ENCODE results near the gene CAMKMT. TPM values are rescaled to one million over a fixed set of nuclear protein-coding genes. Genes with fewer than 3 reads are reported as not detected.
"Not testable (repeated sequence)": the region's sequence is repeated elsewhere in the genome, so short reads cannot be mapped to it uniquely, and the experiment has no call there.

CAMKMT gene
- total RNA-seq, 3 donors from 2014 or later (not counting 1 experiment from before 2014, with no cell fraction given): 18.1 to 25.0 (median 20.6) TPM

DNA sequence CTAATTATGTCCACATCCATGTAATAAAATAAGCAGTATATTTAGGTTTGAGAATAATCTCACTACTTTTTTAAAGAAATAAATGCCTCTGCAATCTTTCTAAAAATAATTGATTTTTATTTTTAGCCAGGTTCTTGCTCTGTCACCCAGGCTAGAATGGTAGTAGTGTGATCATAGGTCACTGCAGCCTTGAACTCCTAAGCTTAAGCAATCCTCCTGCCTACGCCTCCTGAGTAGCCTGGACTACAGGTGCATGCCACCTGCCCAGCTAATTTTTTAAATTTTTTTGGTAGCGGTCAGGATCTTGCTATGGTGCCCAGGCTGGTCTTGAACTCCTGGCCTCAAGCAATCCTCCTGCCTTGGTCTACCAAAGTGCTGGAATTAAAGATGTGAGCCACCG lies 133.3 kb downstream of the CAMKMT start:
- Mint-ChIP-seq H3K9me3 (no peaks in the 10 kb centered on the region), H3K27me3 (ENCODE audit: low read depth in 2 of 2) (peaks cover 0 to 14% of the 10 kb centered on the region in 2 donors), H3K36me3 (no peaks in the 10 kb centered on the region), H3K4me1 (no peaks in the 10 kb centered on the region), H3K4me3 (no peak overlapping the region), H3K27ac (no peak overlapping the region)
- Histone ChIP-seq H3K27me3 (ENCODE audit: control insufficient read depth, insufficient read depth, low read length) (no peaks in the 10 kb centered on the region), H3K27ac (ENCODE audit: low read length) (no peak overlapping the region), H3K4me1 (ENCODE audit: control insufficient read depth, insufficient read depth, low read length) (no peaks in the 10 kb centered on the region), H3K36me3 (ENCODE audit: control insufficient read depth, insufficient read depth, low read length) (no peaks in the 10 kb centered on the region), H3K4me3 (ENCODE audit: low read length) (no peak overlapping the region), H3K9me3 (ENCODE audit: control insufficient read depth, insufficient read depth, low read length) (no peaks in the 10 kb centered on the region)
- DNase-seq (no peak), ATAC-seq (no peak)
- intact Hi-C loops (cut with micrococcal nuclease): no loop called here
- WGBS (ENCODE audit: insufficient coverage): 95% methylated on average over 3 of the region's 3 CpGs
- TF ChIP-seq, protein P1, sequence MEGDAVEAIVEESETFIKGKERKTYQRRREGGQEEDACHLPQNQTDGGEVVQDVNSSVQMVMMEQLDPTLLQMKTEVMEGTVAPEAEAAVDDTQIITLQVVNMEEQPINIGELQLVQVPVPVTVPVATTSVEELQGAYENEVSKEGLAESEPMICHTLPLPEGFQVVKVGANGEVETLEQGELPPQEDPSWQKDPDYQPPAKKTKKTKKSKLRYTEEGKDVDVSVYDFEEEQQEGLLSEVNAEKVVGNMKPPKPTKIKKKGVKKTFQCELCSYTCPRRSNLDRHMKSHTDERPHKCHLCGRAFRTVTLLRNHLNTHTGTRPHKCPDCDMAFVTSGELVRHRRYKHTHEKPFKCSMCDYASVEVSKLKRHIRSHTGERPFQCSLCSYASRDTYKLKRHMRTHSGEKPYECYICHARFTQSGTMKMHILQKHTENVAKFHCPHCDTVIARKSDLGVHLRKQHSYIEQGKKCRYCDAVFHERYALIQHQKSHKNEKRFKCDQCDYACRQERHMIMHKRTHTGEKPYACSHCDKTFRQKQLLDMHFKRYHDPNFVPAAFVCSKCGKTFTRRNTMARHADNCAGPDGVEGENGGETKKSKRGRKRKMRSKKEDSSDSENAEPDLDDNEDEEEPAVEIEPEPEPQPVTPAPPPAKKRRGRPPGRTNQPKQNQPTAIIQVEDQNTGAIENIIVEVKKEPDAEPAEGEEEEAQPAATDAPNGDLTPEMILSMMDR (IDR thresholded peaks at IDR 0.05): no peak

DNA sequence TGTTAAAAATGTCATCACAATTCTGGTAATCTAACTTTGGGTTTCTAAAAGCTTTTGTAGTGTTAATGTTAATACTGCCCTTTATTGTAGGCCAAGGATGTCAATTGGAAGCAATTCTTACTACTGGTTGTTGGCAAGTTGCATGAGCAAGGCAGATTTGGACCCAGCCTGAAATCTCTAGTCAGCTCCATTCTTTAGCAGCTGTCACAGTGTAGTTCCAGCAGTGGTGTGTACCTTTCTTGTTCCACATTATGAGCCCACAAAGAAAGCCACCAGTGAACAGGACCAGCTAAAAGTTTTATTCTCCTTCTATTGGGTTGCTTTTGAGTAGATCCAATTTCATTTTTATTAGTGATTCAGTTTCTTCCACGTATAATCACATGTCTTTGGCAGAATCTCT lies 133.8 kb downstream of the CAMKMT start:
- intact Hi-C loops (cut with micrococcal nuclease): no loop called here
- DNase-seq (no peak), ATAC-seq (no peak)
- Histone ChIP-seq H3K27me3 (ENCODE audit: control insufficient read depth, insufficient read depth, low read length) (no peaks in the 10 kb centered on the region), H3K9me3 (ENCODE audit: control insufficient read depth, insufficient read depth, low read length) (no peaks in the 10 kb centered on the region), H3K4me3 (ENCODE audit: low read length) (no peak overlapping the region), H3K36me3 (ENCODE audit: control insufficient read depth, insufficient read depth, low read length) (no peaks in the 10 kb centered on the region), H3K27ac (ENCODE audit: low read length) (no peak overlapping the region), H3K4me1 (ENCODE audit: control insufficient read depth, insufficient read depth, low read length) (no peaks in the 10 kb centered on the region)
- Mint-ChIP-seq H3K4me1 (no peaks in the 10 kb centered on the region), H3K36me3 (no peaks in the 10 kb centered on the region), H3K27ac (no peak overlapping the region), H3K4me3 (no peak overlapping the region), H3K9me3 (no peaks in the 10 kb centered on the region), H3K27me3 (ENCODE audit: low read depth in 2 of 2) (peaks cover 0 to 14% of the 10 kb centered on the region in 2 donors)
- no CpG with 5 or more reads among the region's 1 CpG for WGBS (ENCODE audit: insufficient coverage)
- TF ChIP-seq, protein P1 (IDR thresholded peaks at IDR 0.05): no peak

DNA sequence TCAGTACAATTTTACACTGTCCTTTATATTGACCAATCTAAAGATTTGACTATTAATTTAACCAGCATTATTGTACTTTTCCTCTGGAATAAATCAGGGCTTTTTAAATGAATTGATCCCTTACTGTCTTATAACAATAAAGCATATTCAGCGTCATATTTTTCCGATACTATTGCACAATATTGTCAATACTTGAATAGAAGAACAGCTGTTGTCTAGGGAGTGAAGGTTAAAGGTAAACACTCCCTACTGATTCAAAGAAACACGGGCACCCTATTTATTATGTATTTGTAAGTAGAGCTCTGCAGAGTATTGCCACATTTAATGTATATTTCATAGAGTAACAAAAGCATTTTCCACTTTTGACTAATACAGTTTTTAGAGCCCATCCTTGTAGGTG lies 134.4 kb downstream of the CAMKMT start:
- no CpG with 5 or more reads among the region's 3 CpGs for WGBS (ENCODE audit: insufficient coverage)
- intact Hi-C loops (cut with micrococcal nuclease): no loop called here
- Mint-ChIP-seq H3K27ac (no peak overlapping the region), H3K4me1 (no peaks in the 10 kb centered on the region), H3K9me3 (no peaks in the 10 kb centered on the region), H3K4me3 (no peak overlapping the region), H3K36me3 (no peaks in the 10 kb centered on the region), H3K27me3 (ENCODE audit: low read depth in 2 of 2) (peaks cover 0 to 14% of the 10 kb centered on the region in 2 donors)
- Histone ChIP-seq H3K36me3 (ENCODE audit: control insufficient read depth, insufficient read depth, low read length) (no peaks in the 10 kb centered on the region), H3K27ac (ENCODE audit: low read length) (no peak overlapping the region), H3K4me3 (ENCODE audit: low read length) (no peak overlapping the region), H3K27me3 (ENCODE audit: control insufficient read depth, insufficient read depth, low read length) (no peaks in the 10 kb centered on the region), H3K4me1 (ENCODE audit: control insufficient read depth, insufficient read depth, low read length) (no peaks in the 10 kb centered on the region), H3K9me3 (ENCODE audit: control insufficient read depth, insufficient read depth, low read length) (no peaks in the 10 kb centered on the region)
- DNase-seq: no peak
- ATAC-seq: no peak
- TF ChIP-seq, protein P1 (IDR thresholded peaks at IDR 0.05): no peak

DNA sequence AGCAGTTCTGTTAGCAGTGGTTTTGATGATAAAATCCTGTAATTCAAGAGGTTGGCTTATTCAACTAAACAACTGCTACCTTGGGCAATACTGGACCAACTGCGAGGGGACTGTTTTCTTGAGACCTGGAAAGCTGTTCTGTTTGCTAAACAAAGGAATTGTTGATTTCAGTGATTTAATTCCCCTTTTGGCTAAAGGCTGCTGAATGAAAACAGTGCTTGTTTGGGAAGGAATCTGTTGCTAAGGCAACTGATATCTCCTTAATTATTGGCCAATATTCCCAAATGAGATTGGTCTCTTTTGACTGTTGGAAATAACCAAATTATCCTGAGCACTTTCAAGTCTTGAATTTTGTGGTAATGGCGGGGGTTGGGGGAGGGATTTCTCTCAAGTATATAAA lies 136.8 kb downstream of the CAMKMT start:
- H3K27ac Mint-ChIP-seq: no peak overlapping the region
- no peak overlapping the region for H3K4me3 ChIP-seq (ENCODE audit: low read length)
- no peaks in the 10 kb centered on the region for H3K36me3 ChIP-seq (ENCODE audit: control insufficient read depth, insufficient read depth, low read length)
- no peaks in the 10 kb centered on the region for H3K9me3 ChIP-seq (ENCODE audit: control insufficient read depth, insufficient read depth, low read length)
- peaks cover 0 to 14% of the 10 kb centered on the region in 2 donors for H3K27me3 Mint-ChIP-seq (ENCODE audit: low read depth in 2 of 2)
- H3K27ac ChIP-seq (ENCODE audit: low read length): no peak overlapping the region
- whole genome bisulfite sequencing (ENCODE audit: insufficient coverage): 89% methylated on average over 1 of the region's 2 CpGs
- intact Hi-C loops (cut with micrococcal nuclease): no loop called here
- no peaks in the 10 kb centered on the region for H3K36me3 Mint-ChIP-seq
- no peak for DNase-seq
- ATAC-seq: no peak
- no peaks in the 10 kb centered on the region for H3K27me3 ChIP-seq (ENCODE audit: control insufficient read depth, insufficient read depth, low read length)
- no peaks in the 10 kb centered on the region for H3K4me1 ChIP-seq (ENCODE audit: control insufficient read depth, insufficient read depth, low read length)
- TF ChIP-seq, protein P1 (IDR thresholded peaks at IDR 0.05): no peak
- H3K9me3 Mint-ChIP-seq: no peaks in the 10 kb centered on the region
- no peaks in the 10 kb centered on the region for H3K4me1 Mint-ChIP-seq
- no peak overlapping the region for H3K4me3 Mint-ChIP-seq

DNA sequence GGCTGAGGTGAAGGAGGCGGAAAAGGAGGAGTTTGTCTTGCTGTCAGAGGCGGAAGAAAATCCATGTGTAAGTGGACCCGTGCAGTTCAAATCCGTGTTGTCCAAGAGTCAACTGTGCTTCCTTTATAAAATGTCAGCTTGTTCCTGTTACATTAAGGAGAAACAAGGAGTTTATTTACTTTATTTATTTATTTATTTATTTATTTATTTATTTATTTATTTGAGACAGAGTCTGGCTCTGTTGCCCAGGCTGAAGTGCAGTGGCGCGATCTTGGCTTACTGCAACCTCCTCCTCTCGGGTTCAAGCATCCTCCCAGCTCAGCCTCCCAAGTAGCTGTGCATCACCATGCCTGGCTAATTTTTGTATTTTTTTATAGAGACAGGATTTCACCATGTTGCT lies 143.9 kb downstream of the CAMKMT start:
- intact Hi-C loops (cut with micrococcal nuclease); H3K9me3 Mint-ChIP-seq; H3K27ac ChIP-seq (ENCODE audit: low read length); H3K9me3 ChIP-seq (ENCODE audit: control insufficient read depth, insufficient read depth, low read length); H3K36me3 ChIP-seq (ENCODE audit: control insufficient read depth, insufficient read depth, low read length); H3K27me3 Mint-ChIP-seq (ENCODE audit: low read depth in 2 of 2); H3K36me3 Mint-ChIP-seq; H3K4me3 Mint-ChIP-seq; H3K27me3 ChIP-seq (ENCODE audit: control insufficient read depth, insufficient read depth, low read length); H3K27ac Mint-ChIP-seq; H3K4me1 ChIP-seq (ENCODE audit: control insufficient read depth, insufficient read depth, low read length); H3K4me3 ChIP-seq (ENCODE audit: low read length); DNase-seq; ATAC-seq: not testable (repeated sequence)
- H3K4me1 Mint-ChIP-seq: peaks cover 0 to 12% of the 10 kb centered on the region in 2 donors
- WGBS (ENCODE audit: insufficient coverage): 97% methylated on average over 7 of the region's 7 CpGs
